ENCODE data around the gene ARRDC5.
A peak's percentile ranks its signal among the peaks of the same experiment; 100 is the strongest.
"Not testable (repeated sequence)": the region's sequence is repeated elsewhere in the genome, so short reads cannot be mapped to it uniquely, and the experiment has no call there.

Gene ARRDC5

DNA sequence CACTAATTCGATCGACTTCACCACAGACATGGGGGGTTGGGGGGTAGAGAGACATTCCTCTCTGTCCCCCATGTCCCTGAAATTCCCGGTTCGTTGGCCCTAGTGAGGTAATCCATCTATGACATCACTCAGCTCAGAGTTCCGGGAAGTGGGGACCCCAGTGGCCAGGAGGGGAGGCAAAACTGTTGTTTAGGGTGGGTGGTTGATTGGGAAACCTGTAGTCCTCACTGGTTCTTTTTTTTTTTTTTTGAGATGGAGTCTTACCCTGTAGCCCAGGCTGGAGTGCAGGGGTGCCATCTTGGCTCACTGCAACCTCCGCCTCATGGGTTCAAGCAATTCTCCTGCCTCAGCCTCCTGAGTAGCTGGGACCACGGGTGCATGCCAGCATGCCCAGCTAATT is at the start of gene ARRDC5:
Gene ARRDC5, minus strand, starts transcription at position 101 of the 400 bp plus-strand sequence. Its CDS starts 71 bp downstream, at position 30.
- DNase-seq (ENCODE audit: low spot score) = no peak

DNA sequence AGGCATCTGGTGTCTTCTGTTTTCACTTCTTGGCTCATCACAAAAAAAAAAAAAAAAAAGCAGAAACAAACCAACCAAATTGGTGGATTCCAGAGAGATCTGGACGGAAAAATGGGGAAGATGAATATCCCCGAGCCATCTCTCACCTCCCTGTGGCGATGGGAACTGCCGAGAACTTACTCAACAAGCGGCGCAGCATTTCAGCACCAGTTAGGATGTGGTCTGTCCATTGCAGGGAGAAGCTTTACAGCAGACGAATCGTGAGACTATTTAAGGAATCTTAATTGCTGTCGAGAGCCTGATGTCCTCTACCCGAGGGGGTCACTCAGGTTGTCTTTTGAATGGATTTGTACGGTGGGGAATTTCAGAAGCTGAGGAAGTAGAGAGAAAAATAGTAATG is 49.0 kb upstream of the ARRDC5 start:
- DNase-seq (ENCODE audit: low spot score) = no peak

- not testable (repeated sequence) for DNase-seq (ENCODE audit: low spot score)
Observed at GRCh38 chr19:4950650-4951049, 48.0 kb upstream of the ARRDC5 start.

DNA sequence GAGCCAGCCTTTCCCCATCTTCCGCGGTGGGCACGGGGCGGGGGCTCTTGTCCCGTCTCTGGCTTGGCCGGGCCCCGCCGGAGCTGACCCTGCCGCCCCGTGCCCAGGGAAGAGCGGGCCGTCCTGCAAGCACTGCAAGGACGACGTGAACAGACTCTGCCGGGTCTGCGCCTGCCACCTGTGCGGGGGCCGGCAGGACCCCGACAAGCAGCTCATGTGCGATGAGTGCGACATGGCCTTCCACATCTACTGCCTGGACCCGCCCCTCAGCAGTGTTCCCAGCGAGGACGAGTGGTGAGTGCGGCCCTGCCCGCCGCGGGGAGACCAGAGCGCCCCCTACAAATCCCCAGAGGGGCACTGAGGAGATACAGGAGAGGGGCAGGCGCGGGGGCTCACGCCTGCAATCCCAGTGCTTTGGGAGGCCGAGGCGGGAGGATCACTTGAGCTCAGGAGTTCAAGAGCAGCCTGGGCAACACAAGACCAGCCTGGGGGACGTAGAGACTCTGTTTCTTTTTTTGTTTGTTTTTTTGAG is 39.0 kb upstream of the ARRDC5 start:
- DNase-seq (ENCODE audit: low spot score) = not testable (repeated sequence)

DNA sequence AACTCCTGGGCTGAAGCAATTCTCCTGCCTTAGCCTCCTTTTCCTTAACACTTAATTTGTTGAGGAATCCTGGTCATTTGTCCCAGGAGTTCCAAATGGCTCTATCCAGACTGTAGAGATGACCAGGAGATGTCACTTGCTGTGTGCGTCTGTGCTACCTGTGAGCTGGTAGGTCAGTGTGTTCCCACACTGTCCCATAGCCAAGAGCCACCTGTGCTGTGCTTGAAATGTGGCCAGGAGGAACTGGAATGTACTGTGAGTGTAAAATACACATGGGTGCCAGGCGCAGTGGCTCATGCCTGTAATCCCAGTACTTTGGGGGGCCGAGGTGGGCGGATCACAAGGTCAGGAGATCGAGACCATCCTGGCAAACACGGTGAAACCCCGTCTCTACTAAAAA is 36.8 kb upstream of the ARRDC5 start:
- no peak for DNase-seq (ENCODE audit: low spot score)

DNA sequence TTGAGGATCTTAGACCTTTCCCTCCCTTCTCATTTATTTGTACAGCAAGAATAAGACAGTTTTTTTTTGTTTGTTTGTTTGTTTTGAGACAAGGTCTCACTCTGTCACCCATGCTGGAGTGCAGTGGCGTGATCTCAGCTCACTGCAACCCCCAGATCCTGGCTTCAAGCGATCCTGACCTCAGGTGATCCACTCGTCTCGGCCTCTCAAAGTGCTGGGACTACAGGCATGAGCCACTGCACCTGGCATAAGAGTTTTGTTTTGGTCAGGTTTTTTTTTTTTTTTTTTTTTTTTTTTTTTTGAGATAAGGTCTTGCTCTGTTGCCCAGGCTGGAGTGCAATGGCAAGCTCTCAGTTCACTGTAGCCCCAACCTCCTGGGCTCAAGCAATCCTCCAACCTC is 35.8 kb upstream of the ARRDC5 start:
- not testable (repeated sequence) for DNase-seq (ENCODE audit: low spot score)

GRCh38 chr19:4937060-4937459 is 34.4 kb upstream of the ARRDC5 start:
- no peak for DNase-seq (ENCODE audit: low spot score)

DNA sequence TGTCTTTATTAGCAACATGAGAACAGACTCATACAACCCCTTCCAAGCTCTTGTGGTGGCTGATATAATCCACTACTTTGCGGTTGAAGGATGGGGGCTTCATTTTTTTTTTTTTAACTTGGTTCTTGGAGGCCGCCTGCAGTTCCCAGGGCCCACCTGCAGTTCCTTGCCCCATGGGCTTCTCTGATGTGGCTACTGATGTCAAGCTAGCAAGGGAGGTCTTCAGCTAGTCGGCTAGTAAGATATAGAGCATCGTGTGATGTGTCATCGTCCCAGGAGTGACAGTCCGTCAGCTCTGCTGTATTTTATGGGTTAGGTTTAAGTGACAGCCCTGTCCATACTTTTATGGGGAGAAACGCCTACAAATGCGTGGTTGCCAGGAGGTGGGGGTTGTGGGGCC is 32.7 kb upstream of the ARRDC5 start:
- no peak for DNase-seq (ENCODE audit: low spot score)

GRCh38 chr19:4933528-4933927 is 30.8 kb upstream of the ARRDC5 start:
- no peak for DNase-seq (ENCODE audit: low spot score)

DNA sequence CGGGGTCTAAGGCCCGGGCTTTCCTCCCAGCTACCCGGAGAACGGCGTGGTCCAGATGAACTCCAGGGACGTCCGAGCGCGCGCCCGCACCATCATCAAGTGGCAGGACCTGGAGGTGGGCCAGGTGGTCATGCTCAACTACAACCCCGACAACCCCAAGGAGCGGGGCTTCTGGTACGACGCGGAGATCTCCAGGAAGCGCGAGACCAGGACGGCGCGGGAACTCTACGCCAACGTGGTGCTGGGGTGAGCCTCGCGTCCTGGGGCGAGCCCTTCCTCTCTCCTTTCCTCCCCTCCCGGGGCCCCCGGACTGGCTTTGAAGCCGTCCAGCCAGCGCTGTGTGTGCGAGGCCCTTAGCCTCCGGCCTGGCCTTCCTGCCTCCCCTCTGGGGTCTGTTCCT is 30.0 kb upstream of the ARRDC5 start:
- no peak for DNase-seq (ENCODE audit: low spot score)

- no peak for DNase-seq (ENCODE audit: low spot score)
Observed at GRCh38 chr19:4930664-4931063, 28.0 kb upstream of the ARRDC5 start.

DNA sequence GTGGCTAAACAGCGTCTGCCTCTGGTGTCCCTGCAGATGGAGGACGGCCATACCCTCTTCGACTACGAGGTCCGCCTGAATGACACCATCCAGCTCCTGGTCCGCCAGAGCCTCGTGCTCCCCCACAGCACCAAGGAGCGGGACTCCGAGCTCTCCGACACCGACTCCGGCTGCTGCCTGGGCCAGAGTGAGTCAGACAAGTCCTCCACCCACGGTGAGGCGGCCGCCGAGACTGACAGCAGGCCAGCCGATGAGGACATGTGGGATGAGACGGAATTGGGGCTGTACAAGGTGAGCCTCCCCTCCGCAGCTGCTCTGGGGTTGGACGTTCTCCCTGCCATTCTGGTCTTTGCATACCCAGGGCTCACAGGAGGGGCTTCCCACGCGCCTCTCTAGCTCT is 26.5 kb upstream of the ARRDC5 start:
- DNase-seq (ENCODE audit: low spot score) = no peak

DNA sequence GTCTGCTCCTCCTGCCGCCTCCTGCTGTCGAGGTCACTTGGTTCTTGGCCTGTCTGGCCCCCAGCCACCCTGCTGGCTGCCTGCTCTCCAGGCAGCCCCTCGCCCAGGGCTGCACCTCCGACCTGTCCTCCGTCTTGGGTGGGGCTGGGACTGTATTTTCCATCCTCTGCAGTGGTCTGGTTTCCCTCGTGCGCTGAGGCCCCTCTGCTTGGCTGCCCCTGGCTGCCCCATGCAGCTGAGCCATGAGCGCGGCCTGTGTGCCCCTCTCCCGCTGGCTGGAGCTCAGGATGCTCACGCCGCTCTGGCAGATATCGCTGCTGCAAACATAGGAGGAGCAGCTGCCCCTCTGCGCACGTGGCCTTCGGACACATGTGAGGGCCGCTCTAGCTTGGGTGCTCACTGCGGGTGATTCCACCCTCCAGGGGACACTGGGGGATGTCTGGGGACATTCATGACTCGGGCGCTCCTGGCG is 20.6 kb upstream of the ARRDC5 start:
- DNase-seq (ENCODE audit: low spot score) = no peak

DNA sequence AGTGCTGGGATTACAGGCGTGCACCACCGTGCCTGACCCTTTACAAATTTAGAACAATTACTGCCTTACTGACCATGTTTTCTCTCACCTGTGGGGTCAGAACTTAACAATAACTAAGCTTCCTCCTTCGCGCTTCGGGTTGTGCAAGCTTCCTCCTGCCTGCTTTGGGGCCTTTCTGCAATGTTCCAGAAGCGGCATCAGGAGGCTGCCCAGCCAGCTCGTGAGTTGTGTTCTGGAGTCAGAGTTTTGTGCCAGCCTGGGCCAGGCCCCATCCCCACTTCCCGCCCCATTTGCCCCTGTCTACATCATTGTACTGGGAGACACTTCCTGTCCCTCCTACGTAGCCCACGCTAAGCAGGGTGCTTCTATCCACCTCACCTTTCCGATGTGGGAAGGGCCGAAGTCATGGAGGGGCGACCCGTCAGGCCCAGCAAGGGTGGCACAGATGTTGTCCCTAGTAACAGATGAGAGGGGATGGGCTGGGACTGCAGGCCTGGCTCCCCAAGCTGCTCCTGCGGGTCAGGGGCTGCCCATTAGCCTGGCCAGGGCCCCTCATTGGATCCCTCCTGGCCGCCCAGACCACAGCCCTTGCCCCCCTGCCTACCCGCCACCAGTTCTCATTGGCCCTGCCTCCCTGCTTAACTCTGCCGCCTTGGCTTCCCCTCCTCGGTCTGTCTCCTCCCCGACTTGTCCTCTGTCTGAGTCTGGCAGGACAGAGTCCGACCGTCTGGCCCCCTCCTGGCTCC is 20.0 kb upstream of the ARRDC5 start:
- no peak for DNase-seq (ENCODE audit: low spot score)

DNA sequence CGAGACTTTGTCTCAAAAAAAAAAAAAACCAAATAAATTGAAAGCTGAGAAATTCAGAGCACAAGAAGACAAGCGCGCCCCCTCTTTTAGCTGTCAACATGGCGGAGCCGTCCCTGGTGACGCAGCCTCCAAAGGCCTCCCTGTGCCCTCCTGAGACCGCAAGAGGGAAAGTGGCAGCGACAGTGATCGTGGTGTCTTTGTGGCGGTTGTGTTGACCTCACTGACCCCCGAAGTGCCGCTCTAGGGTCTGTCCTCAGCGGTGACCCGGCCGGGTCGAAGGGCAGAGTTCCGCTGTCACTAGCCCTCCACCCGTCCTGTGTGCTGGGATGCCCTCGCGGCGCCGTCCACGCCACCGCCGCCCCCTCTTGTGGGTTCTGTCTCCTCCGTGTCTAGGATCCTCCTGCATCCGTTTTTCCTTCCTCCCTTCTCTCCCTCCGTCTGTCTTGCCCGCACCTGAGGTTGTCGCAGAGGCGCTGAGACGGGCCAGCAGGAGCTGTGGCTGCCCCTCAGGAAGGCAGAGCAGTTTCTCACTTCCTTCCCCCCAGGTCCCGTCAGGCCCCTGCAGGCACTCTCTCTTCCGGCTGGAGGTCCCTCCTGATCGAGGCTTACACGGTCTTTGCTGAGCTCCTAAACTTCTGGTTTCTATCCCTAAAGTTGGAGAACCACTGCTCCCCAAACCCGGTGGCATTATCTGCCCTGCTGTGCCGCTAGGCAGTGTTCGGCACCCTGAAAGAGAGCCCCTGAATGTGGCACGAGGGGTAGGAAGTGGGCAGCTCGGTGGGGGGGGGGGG is 13.8 kb upstream of the ARRDC5 start:
- DNase-seq (ENCODE audit: low spot score) = no peak

DNA sequence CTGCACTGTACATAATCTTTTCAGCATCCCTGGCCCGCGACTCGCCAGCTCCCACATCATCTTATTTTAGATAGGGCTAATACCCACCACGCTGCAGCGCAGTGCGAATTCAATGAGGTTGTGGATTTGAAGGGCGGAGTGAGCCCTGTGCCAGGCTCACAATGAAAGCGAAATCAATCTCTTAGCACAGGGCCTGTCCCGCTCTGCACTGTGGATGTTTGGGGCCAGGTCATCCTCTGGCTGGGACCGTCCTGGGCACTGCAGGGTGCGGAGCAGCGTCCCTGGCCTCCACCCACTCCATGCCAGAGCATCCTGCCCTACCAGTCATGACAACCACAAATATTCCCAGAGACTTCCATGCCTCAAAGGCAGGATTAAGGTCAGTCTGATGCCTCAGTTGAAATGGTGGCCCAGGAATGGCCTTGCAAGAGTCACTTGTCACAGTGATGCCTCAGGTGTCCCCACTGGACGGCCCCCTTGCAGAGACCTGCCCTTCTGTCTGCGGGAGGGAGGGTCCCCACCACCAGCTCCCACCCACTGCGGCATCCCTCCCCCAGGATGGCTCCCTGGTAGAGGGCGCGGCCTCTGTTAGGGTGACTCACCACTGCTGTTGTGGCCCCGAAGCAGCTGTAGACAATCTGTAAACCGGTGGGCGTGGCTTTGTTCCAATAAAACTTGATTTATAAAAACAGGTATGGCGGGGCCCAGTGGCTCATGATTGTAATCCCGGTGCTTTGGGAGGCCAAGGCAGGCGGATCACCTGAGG is 12.2 kb upstream of the ARRDC5 start:
- peak; percentile 74 for DNase-seq (ENCODE audit: low spot score)

DNA sequence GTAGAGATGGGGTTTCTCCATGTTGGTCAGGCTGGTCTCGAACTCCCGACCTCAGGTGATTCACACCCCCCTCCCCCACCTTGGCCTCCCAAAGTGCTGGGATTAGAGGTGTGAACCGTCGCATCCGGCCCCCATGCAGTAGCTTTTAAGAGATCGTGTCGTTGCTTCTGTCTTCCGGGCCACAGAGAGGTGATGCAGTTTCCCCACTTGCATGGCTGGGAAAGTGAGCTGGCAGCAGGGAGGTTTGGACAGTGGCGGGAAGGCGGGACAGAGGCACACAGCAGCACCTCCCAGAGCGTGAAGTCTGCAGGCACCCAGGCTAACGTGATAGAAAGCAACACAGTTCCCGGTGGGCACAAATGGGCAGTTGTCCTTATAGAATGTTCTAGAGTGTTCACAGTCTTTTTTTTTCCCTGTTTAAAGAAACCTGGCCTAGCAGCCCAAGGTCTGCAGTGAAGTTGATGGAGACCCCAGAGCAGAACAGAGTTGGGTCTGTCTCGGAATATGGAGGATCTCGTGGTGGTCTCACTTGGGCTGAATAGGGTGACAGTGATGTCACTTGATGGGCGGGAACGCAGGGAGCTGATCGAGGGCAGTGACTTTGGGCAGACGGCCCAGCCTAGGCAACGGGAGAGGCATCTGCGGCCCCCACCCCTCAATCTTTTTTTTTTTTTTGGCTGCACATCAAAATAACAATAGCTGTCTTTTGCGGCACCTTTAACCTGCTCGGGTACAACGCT is 11.5 kb upstream of the ARRDC5 start:
- no peak for DNase-seq (ENCODE audit: low spot score)

DNA sequence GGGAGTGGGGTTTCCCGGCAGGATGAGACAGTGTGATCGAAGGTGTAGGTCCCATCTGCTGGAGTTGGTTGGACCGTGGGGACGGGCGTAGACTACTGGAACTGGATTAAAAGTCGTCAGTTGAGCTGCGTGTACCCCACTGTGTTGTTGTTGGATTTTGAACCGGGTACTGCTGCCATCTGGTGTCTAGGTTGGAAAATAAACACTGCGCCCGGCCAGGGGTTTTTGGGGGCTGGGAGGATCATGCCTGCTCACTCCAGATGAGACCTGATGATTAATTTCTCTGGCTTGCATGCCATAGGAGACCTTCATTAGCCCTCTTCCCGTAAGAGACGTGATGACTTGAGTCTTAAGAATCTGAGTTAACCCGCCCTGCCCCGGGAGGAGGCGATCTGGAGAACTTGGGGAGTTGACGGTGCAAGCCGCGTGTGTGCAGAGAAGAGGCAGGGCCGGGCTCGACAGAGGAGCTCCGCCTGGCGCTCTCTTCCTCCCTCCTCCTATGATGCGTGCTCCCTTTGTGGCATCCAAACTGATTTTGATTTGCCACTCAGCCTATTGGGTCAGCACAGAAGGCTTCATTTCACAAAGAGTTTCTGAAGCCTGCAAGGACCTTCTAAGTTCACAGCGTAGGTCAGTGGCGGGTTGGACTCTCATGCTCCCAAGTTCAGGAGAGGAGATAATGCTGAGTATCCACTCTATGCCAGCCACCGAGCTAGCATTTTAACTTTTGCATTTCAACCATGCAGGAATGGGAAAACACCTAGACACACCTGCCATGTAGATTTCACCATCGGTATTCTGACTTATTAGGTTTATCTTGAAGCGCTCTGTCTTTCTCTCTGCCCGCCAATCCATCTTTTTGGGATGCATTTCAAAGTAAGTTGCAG is 9.3 kb upstream of the ARRDC5 start:
- DNase-seq (ENCODE audit: low spot score) = peak; percentile 97

DNA sequence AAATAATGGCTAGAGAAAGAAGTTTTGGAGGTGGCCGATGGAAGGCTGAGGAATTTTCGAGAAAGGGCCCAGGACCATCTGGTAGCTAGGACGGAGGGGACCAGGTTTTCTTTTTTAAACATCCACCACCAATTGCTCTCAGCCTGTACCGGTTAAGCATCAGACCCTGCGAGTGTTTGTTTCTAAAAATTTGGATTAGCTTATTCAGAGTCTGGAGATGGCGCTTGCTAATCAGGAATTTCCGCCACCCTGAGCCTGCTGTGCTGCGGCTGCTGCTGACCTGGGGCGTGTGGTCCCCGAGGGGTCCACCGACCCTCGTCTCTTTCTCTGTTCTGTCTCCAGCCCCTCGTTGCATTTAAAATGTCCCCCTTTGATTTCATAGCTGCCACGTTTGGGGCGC is 8.6 kb upstream of the ARRDC5 start:
- DNase-seq (ENCODE audit: low spot score) = no peak

DNA sequence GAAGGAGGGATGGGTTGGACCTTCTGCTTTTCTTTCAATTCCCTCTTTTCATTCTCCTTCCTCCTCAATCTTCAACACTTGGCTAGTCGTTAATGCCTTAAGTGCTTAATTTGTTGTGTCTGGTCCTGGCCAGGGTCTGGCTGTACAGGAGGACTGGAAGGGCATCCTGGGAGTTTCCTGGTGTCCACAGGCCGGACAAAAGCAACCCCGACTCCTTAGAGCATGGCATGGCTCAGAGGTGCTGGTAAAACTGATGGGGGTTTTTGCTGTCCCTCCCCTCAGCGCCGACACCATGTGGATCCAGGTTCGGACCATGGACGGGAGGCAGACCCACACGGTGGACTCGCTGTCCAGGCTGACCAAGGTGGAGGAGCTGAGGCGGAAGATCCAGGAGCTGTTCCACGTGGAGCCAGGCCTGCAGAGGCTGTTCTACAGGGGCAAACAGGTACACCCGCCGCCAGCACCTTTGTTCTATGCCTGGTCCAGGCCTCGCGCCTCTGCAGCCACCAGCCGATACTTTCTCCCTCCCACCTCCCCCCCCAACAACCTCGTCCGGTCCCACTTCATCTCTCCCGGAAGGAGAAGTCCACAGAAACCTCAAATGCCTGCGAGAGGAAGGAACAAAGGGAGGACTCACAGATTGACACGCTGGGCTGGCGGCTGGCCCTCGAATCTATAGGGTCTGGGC is 8.0 kb upstream of the ARRDC5 start:
- DNase-seq (ENCODE audit: low spot score) = peak; percentile 63

All from AG08396 (cell line).